ENCODE results near the gene SLU7.

Gene SLU7

GRCh38 chr5:160399402-160400353, 19.2 kb downstream of the SLU7 start, which contains the start of gene FAM200C:
Gene FAM200C, minus strand, starts transcription at chr5:160400054. Its CDS starts 4,564 bp downstream, at chr5:160395490.
- DNase-seq: peak; percentile 62

DNA sequence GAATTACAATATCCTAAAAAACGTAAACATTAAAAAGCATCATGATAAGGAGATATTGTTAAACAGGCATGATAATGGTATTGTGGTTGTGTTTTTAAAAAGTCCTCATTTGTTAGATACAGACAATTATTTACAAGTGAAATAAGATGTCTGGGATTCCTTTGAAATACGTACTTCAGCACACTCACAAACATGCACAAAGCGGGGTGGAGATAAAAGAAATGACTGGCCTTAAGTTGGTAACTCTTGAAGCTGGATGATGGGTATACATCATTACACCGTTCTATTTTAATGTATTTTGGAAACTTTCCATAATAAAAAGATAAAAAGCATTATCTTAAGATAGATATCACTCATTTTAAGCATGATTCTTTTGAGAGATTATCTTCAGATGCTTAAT, 20.1 kb downstream of the SLU7 start:
- DNase-seq: no peak

GRCh38 chr5:160397492-160397891, 21.4 kb downstream of the SLU7 start:
- DNase-seq: no peak

DNA sequence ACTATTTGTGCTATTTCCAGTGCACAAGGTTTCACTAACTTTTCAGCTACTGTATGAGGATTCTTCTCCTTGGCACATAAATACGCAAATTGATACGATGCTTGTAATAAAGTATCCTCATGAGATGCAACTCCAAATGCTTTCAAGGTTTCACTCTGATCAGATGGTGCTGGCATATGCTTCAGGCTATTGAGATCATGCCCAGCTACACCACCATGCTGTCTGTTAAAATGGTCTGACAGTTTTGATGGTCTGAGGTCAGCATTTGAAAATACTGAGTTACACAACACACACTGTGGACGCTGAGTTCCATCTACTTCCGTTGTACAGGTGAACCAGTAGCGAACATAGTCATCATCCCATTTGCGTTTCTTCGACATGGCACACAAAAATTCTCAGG, 23.8 kb downstream of the SLU7 start:
- DNase-seq: no peak

GRCh38 chr5:160390787-160391696, 27.8 kb downstream of the SLU7 start:
- no peak for DNase-seq

DNA sequence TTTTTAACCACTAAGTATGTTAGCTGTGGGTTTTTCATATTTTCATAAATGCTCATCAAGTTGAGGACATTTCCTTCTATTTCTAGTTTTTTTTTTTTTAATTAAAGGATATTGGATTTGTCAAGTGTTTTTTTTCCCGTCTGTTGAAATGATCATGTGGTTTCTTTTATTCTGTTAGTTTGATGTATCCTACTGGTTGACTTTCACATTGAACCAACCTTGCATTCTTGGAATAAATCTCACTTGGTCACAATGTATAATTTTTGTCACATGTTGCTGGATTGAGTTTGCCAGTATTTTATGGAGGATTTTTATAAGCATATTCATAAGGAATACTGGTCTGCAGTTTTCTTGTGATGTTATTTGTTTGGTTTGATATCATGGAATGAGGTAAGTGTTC, 31.4 kb downstream of the SLU7 start:
- DNase-seq: no peak

DNA sequence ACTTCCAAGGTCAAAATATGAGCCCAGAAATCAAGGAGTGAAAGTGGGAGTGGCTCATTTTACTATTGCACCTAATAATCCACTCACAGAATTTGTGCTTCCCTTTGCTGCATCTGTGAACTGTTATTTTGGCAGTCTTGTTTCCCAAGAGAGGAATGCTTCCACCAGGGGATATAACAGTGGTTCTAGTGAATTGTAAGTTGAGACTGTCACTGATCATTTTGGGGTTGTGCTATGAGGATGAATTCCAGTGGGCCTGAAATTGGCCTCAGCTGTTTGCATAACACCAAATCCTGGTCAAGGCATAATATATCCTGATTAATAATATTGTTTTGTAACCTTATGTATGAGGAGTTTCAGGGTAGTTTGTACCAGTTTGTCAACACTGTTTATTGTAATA, 33.4 kb downstream of the SLU7 start:
- DNase-seq: no peak

DNA sequence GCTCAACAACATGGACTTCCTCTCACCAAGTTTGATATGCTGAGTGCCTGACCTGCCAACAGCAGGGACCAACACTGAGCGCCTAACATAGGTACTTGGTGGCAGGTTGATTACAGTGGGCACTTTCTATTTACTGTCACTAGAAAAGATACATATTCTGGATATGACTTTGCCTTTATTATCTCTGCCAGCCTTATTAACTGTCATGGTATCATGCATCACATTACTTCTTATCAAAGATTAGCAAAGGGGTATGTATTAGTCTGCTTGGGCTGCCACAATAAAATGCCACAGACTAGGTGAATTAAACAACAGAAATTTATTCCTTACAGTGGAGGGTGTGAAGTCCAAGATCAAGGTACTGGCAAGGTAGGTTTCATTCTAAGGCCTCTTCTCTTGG, 34.2 kb downstream of the SLU7 start:
- DNase-seq: no peak

GRCh38 chr5:160382346-160382745, 36.5 kb downstream of the SLU7 start:
- no peak for DNase-seq

- DNase-seq: no peak
Observed at GRCh38 chr5:160380041-160380440, 38.8 kb downstream of the SLU7 start.

DNA sequence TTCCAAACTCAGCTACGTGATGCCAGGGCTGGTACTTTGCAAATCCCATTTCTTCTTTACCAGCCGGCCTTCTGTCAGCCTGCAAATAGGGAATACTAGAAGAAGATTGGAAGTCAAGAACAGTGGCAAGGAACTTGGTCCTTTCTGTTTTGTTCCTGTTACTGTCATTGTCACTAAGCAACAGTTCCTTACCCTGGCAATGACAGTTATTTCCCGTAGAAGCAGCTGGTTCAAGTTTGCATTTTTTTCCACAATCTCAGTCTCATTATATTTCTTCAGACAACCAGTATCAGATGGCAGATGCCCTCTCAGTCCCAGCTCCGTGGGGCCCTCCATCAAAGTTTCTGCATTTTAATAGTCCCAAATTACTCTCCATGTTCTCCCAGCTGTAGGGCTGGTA, 39.4 kb downstream of the SLU7 start:
- no peak for DNase-seq

DNA sequence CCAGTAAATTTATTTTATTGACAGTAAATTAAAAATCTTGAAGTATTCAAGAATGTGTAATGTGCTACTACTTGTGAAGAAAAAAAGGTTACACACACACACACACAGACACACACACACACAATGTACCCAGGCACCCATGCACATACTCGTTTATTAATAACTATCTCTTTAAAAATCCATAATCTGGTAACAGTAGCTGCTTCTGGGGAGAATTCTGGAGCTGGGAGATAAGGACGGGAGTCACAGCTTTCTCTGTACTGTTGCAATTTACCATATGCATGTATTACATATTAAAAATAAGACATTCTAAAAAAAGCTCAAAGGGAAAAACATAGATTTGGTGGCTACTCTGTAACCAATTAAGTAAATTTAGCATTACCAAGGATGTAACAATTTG, 40.6 kb downstream of the SLU7 start:
- no peak for DNase-seq

- no peak for DNase-seq
Observed at GRCh38 chr5:160377651-160378050, 41.2 kb downstream of the SLU7 start.

- no peak for DNase-seq
Observed at GRCh38 chr5:160376416-160376815, 42.5 kb downstream of the SLU7 start.

GRCh38 chr5:160375701-160376100, 43.2 kb downstream of the SLU7 start:
- DNase-seq: no peak

DNA sequence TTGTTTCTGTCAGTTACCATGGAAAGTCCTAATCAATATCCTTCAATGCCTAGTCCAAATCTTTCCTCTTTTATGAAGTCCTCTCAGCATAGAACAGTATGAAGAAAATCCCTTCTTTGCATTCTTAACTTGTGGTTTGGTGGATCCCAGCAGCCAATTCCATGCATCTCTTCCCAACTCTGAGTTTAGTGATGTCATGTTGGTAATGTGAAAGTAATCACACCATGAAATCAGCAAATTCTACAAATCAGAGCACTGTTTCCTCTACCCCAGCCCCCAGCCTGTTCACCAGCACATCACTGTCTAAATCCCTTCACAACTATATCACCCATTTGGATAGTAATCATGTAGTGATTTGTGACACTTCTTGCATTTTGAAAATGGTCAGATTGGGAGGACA, 43.7 kb downstream of the SLU7 start:
- no peak for DNase-seq

- DNase-seq: no peak
Observed at GRCh38 chr5:160371294-160371693, 47.6 kb downstream of the SLU7 start.

GRCh38 chr5:160370713-160371034, 48.2 kb downstream of the SLU7 start:
- DNase-seq: no peak

GRCh38 chr5:160369990-160370712, 48.7 kb downstream of the SLU7 start, which contains the start of gene C1QTNF2:
Gene C1QTNF2, minus strand, starts transcription at chr5:160370626. Its CDS starts 15,615 bp downstream, at chr5:160355011.
- DNase-seq: no peak

DNA sequence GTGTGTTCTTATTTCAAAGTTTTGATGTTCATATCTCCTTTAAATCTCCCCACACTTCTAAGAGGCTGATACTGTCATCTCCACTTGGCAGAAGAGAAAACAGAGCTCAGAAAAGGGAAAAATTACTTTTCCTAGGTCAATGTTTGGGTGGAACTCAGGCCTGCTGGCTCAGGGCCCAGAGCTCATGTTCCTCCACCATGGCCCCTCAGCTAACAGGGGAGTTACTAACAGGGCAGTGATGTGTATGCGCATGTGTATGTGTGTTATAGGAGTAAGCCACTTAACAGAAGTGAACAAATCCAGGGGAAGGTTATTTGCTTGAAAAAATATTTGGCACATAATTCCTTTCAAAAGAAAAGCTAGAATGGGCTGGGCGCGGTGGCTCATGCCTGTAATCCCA, 51.0 kb downstream of the SLU7 start:
- DNase-seq: no peak

- no peak for DNase-seq
Observed at GRCh38 chr5:160367261-160367660, 51.6 kb downstream of the SLU7 start.

- DNase-seq: no peak
Observed at GRCh38 chr5:160366230-160366629, 52.7 kb downstream of the SLU7 start.
